GM12875 (cell line): Measurements from ENCODE around the gene GPRIN3.

ENCODE experiments used
- H3K4me3 ChIP-seq: one replicate; pipeline ENCODE4 v1.5.1; 2011; ENCODE audit warnings: low read depth, low read length, control low read depth
- CTCF ChIP-seq: IDR thresholded peaks from 2 replicates; pipeline ENCODE4 v1.5.1; 2011; ENCODE audit warnings: low read depth, mild to moderate bottlenecking, control low read depth, inconsistent platforms, low read length, moderate library complexity, borderline replicate concordance; ENCODE audit not compliant: insufficient read depth

The GPRIN3 gene

GRCh38 chr4:89253935-89254334 is 53.7 kb downstream of the GPRIN3 start:
- H3K4me3 ChIP-seq = no peak overlapping the region
- no peak for TF ChIP-seq CTCF

- no peak overlapping the region for H3K4me3 ChIP-seq
- TF ChIP-seq CTCF = no peak
Observed at GRCh38 chr4:89253311-89253710, 54.3 kb downstream of the GPRIN3 start.

- H3K4me3 ChIP-seq = no peak overlapping the region
- no peak for TF ChIP-seq CTCF
Observed at GRCh38 chr4:89251396-89251795, 56.2 kb downstream of the GPRIN3 start.

- no peak overlapping the region for H3K4me3 ChIP-seq
- TF ChIP-seq CTCF = no peak
Observed at GRCh38 chr4:89249716-89250361, 57.8 kb downstream of the GPRIN3 start.

- H3K4me3 ChIP-seq = no peak overlapping the region
- TF ChIP-seq CTCF = no peak
Observed at GRCh38 chr4:89249313-89249712, 58.3 kb downstream of the GPRIN3 start.

- no peak overlapping the region for H3K4me3 ChIP-seq
Observed at GRCh38 chr4:89248879-89249281, 58.7 kb downstream of the GPRIN3 start.

GRCh38 chr4:89247951-89248350 is 59.6 kb downstream of the GPRIN3 start:
- H3K4me3 ChIP-seq = no peak overlapping the region
- no peak for TF ChIP-seq CTCF

More at GRCh38 chr4:89248879-89249281, 58.7 kb downstream of the GPRIN3 start:
- TF ChIP-seq CTCF = no peak
